HUES64 (cell line): ENCODE results near the gene VPS13C.

Experiments used
- H3K27ac ChIP-seq: 2 replicates; pipeline ENCODE4 v1.7.0; 2013; ENCODE audit warnings: low read depth, low read length, inconsistent platforms
- H3K27me3 ChIP-seq: 2 replicates; pipeline ENCODE4 v1.6.1; 2013; ENCODE audit warnings: mild to moderate bottlenecking, low read length; ENCODE audit not compliant: insufficient read depth
- H3K36me3 ChIP-seq: 2 replicates; pipeline ENCODE4 v1.6.1; 2013; ENCODE audit warnings: mild to moderate bottlenecking, low read length; ENCODE audit not compliant: insufficient read depth
- H3K4me1 ChIP-seq: 2 replicates; pipeline ENCODE4 v1.6.1; 2013; ENCODE audit warnings: mild to moderate bottlenecking, low read length, moderate library complexity; ENCODE audit not compliant: insufficient read depth
- H3K4me3 ChIP-seq: 2 replicates; pipeline ENCODE4 v1.5.1; 2013; ENCODE audit warnings: mild to moderate bottlenecking, low read length, moderate library complexity
- H3K9ac ChIP-seq: 2 replicates; pipeline ENCODE4 v1.6.1; 2013; ENCODE audit warnings: mild to moderate bottlenecking, low read depth, low read length
- H3K9me3 ChIP-seq: 2 replicates; pipeline ENCODE4 v1.6.1; 2013; ENCODE audit warnings: low read depth, low read length; ENCODE audit not compliant: insufficient read depth
- WGBS: fragments of 150-250, 120-280 bp; methylation state at CpG from one replicate; pipeline ENCODE4 v1.1.7; 2013; ENCODE audit warnings: missing lambda C conversion rate; 5-methylcytosine and 5-hydroxymethylcytosine counted together

The VPS13C gene

DNA sequence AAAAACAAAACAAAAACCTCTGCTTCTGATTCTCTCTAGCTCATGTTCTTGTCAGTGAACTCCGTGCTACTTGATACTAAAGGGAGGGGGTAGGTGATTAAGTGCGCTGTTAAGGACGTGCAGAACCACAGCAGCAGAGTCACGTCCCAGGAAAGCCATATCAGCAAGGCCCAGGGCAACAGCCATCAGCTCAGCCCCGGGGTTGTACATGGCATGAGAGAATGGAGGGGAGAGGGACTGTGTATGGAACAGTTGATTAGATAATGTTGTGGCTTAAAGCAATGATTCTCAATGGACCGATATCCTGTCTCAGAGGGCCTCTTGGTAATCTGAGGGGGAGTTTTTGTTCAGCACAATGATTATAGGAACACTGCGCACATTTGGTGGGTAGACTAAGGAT lies 34.1 kb upstream of the VPS13C start:
- Histone ChIP-seq H3K27ac (no peak overlapping the region), H3K27me3 (no peaks in the 10 kb centered on the region), H3K9ac (no peak overlapping the region), H3K4me3 (no peak overlapping the region), H3K4me1 (no peaks in the 10 kb centered on the region), H3K36me3 (no peaks in the 10 kb centered on the region), H3K9me3 (no peaks in the 10 kb centered on the region)
- 88% methylated on average over 7 of the region's 7 CpGs for WGBS

DNA sequence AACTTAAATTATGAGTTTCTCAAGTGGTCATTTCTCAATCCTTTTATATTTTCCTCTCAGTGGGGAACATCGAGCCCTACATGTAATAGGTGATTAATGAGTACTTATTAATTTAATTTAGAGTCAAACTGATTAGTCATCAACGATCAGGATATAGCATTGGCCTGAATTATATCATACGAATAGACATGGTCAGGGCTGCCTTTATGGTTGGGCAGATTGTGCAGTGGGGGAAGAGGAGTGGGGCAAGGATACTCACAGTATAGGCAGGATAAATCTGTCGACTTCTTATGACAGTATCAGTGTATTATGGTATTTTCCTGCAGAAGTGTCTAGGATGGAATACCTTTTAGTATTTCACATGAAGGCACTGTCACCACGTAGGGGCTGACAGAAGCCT lies 33.6 kb upstream of the VPS13C start:
- H3K4me1 ChIP-seq: no peaks in the 10 kb centered on the region
- H3K36me3 ChIP-seq: no peaks in the 10 kb centered on the region
- H3K27ac ChIP-seq: no peak overlapping the region
- no peak overlapping the region for H3K4me3 ChIP-seq
- H3K9me3 ChIP-seq: no peaks in the 10 kb centered on the region
- H3K9ac ChIP-seq: no peak overlapping the region
- 94% methylated on average over 4 of the region's 5 CpGs for WGBS
- H3K27me3 ChIP-seq: no peaks in the 10 kb centered on the region

DNA sequence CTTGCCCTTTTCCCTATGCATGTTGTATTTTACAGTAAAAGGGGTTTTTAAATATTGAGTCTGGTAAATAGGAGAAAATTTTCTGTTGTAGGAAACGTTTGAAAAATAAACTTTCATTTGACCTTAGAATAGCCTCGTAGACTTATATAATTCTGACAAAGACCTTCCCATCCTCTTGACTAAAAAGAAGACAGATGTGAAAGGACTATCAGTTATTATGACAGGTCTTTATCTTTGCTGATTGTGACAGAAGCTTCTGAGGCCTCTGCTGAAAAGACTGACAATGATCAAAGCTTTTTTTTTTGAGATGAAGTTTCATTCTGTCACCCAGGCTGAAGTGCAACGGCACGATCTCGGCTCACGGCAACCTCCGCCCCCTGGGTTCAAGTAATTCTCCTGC lies 30.7 kb upstream of the VPS13C start:
- H3K4me1 ChIP-seq: no peaks in the 10 kb centered on the region
- H3K36me3 ChIP-seq: no peaks in the 10 kb centered on the region
- no peak overlapping the region for H3K27ac ChIP-seq
- no peak overlapping the region for H3K9ac ChIP-seq
- no peaks in the 10 kb centered on the region for H3K27me3 ChIP-seq
- no peak overlapping the region for H3K4me3 ChIP-seq
- H3K9me3 ChIP-seq: no peaks in the 10 kb centered on the region
- 95% methylated on average over 5 of the region's 7 CpGs for WGBS

DNA sequence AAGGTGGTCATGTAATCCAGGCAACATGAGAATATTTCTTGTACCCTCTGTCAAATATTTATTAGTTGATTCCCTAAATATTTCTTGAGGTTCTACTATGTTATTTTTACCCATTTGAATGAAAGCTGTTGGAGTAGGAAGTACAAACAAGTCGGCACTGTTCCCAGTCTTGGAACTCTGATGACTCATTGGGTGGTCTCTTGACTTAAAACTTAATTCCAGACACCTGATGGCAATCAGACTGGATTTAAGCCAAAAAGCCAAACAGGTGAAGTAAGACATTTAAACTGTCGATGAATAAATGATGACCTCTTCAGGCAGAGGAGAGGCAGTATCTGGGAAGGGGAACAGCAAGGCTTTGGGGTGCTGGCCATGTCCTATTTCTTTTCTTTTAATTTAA lies 29.4 kb upstream of the VPS13C start:
- Histone ChIP-seq H3K27ac (no peak overlapping the region), H3K9me3 (no peaks in the 10 kb centered on the region), H3K9ac (no peak overlapping the region), H3K36me3 (no peaks in the 10 kb centered on the region), H3K4me3 (no peak overlapping the region), H3K4me1 (no peaks in the 10 kb centered on the region), H3K27me3 (no peaks in the 10 kb centered on the region)
- 92% methylated on average over 2 of the region's 2 CpGs for WGBS

DNA sequence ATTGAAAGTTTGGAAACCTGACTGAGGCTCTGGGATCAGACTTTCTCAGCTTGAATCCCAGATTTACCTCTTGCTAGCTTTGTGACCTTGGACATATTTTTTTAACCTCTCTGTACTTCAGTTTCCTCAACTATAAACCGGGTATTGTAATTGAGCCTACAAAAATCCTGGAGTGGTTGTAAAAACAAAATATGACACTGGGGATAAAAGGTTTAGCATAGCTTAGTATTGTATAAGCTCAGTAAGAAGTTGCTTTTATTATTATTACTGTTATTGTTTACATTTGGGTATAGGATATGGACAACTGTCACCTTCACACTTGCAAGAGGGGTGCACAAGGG lies 28.1 kb upstream of the VPS13C start:
- no peak overlapping the region for H3K27ac ChIP-seq
- H3K9me3 ChIP-seq: no peaks in the 10 kb centered on the region
- no peaks in the 10 kb centered on the region for H3K27me3 ChIP-seq
- no peaks in the 10 kb centered on the region for H3K4me1 ChIP-seq
- no peaks in the 10 kb centered on the region for H3K36me3 ChIP-seq
- WGBS: 88% methylated on average over 1 of the region's 1 CpG
- no peak overlapping the region for H3K9ac ChIP-seq
- no peak overlapping the region for H3K4me3 ChIP-seq

DNA sequence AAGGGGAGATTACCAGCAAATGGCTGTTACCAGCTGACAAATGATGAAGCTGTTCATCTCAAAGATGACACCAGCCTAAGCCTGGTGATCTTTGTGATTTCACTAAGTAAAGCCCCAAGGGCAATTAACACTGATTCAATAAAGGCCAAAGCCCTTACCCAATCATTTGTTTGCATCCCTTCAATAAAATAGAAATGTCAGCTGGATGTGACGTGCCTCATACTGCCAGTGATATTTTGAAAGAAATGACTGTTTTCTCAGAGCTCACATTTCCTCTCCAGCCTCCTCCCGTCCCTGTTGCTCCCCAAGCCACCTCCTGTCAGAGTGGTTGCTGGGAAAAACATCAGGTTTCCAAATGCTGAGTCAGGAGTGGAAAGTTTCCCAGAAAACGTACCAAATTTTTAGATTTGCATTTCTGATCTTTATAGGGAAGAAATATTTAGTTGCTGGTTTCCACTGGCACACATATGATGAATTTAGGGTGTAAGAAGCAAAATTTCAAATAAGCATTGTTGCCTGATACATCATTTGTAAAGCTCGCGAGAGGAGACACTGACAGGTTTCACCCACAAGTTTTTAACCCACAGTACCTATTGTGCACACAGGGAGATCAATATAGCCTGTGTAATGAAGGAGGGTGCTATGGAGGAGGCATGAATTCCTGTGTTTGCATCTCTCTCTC lies 27.6 kb upstream of the VPS13C start:
- H3K4me1 ChIP-seq: no peaks in the 10 kb centered on the region
- H3K9me3 ChIP-seq: no peaks in the 10 kb centered on the region
- no peak overlapping the region for H3K27ac ChIP-seq
- WGBS: 88% methylated on average over 4 of the region's 5 CpGs
- H3K9ac ChIP-seq: no peak overlapping the region
- no peak overlapping the region for H3K4me3 ChIP-seq
- no peaks in the 10 kb centered on the region for H3K36me3 ChIP-seq
- no peaks in the 10 kb centered on the region for H3K27me3 ChIP-seq

DNA sequence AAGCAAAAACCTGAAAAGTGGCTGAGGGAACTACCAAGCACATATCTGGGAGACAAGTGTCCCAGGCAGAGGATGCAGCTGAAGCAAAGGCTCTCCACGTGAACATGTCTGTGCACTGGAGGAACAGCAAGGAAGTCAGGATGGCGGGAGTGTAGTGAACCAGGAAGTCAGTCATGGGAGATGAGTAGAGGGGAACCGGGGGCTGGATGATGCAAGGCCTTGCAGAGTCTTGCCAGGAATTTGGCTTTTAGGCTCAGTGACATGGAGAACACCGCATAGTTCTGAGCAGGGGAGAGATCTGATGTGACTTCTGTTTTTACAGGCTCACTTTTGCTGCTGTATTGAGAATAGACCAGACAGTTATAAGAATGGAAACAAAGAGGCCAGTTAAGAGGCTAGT lies 25.5 kb upstream of the VPS13C start:
- Histone ChIP-seq H3K4me1 (no peaks in the 10 kb centered on the region), H3K9ac (no peak overlapping the region), H3K4me3 (no peak overlapping the region), H3K36me3 (no peaks in the 10 kb centered on the region), H3K27ac (no peak overlapping the region), H3K27me3 (no peaks in the 10 kb centered on the region), H3K9me3 (no peaks in the 10 kb centered on the region)
- WGBS: 76% methylated on average over 4 of the region's 4 CpGs

DNA sequence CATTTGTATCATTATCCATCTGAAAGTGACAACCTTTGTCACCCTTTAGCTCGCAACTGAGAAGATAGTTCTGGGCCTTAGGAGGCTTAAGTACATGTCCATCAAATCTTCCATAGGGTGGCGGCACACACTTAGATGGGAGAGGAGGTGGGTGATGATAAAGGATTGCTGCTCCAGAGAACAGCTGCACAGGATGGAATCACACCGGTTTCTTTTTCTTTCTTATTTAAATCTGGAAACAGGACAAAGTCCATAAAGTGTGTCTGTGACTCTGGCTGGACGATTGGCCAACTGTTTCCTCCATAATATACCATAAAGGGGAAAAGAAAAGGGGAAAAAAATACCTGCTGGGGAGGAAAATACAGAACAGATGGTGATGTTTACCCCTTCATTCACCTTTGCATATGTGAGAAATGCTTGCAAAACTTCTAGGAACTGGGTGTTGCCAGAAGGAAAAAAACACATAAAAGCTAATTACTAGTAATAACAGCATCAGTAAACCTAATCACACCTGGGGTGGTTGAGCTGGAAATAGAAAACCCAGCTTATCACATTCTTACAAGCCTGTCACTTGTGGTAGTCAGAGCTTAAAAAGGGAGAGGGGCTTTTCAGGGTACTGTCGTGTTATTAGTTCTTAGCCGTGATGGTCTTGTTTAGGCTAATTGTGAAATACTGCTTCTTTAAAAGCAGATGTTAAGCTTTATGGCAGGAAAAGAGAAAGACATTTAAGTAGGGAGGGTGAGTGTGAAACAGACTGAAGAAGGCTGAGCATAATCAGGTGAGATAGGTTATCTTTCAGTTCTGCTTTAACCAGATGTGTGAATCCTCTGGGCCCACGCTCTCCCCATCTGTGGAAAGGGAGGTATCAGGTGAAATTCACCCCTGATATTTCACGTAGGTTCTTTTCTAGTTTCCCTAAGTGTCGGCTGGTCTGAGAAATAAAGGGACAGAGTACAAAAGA lies 23.2 kb upstream of the VPS13C start:
- Histone ChIP-seq H3K9ac (no peak overlapping the region), H3K27me3 (no peaks in the 10 kb centered on the region), H3K27ac (no peak overlapping the region), H3K4me3 (no peak overlapping the region), H3K4me1 (no peaks in the 10 kb centered on the region), H3K36me3 (no peaks in the 10 kb centered on the region), H3K9me3 (no peaks in the 10 kb centered on the region)
- 92% methylated on average over 8 of the region's 9 CpGs for WGBS

DNA sequence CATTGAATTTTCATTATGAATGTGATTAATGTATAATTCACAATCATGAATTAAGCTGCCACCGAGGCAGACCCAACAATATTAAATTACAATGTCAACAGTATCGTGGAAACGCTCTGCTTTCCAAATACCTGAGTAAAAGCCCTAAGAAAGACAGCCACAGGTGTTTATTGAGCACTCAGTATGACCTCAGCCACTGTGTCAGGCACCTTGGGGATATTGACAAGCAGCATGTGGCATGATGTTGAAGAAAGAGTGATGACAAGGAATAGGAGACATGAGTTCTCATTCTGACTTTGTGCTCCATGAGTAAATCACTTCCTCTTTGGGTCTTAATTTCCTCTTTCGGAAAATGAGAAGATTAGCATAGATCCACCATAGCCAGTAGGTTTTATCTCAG lies 19.3 kb upstream of the VPS13C start:
- H3K27me3 ChIP-seq: no peaks in the 10 kb centered on the region
- H3K36me3 ChIP-seq: no peaks in the 10 kb centered on the region
- H3K4me3 ChIP-seq: no peak overlapping the region
- H3K9ac ChIP-seq: no peak overlapping the region
- no peak overlapping the region for H3K27ac ChIP-seq
- no peaks in the 10 kb centered on the region for H3K9me3 ChIP-seq
- WGBS: 98% methylated on average over 4 of the region's 4 CpGs
- no peaks in the 10 kb centered on the region for H3K4me1 ChIP-seq

DNA sequence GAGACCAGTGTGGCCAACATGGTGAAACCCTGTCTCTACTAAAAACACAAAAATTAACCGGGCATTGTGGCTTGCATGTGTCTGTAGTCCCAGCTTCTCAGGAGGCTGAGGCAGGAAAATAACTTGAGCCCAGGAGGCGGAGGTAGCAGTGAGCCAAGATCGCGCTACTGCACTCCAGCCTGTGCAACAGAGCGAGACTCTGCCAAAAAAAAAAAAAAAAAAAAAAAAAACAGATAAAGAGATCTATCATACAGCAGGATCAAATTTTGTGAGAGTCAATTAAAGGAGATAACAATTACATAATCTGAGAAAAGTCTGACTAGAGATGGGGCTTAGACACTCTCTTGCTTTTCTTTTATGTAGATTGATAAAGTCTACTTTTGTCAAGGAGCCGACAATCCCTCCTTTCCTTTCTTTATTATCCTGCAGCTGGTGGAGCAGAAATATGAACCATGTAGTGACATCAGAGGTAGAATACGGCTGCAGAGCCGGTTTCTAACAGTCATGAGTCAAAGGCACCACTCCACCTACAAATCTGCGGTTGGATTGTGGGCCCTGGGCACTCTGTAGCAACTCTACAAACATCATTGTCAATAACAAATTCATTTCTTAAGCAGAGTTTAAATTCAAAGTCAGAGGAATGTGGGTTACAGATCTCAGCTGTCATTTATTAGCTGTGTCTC lies 15.5 kb upstream of the VPS13C start:
- H3K4me1 ChIP-seq: no peaks in the 10 kb centered on the region
- H3K9me3 ChIP-seq: no peaks in the 10 kb centered on the region
- H3K27ac ChIP-seq: no peak overlapping the region
- no peaks in the 10 kb centered on the region for H3K27me3 ChIP-seq
- H3K4me3 ChIP-seq: no peak overlapping the region
- H3K9ac ChIP-seq: no peak overlapping the region
- WGBS: 93% methylated on average over 8 of the region's 9 CpGs
- no peaks in the 10 kb centered on the region for H3K36me3 ChIP-seq

DNA sequence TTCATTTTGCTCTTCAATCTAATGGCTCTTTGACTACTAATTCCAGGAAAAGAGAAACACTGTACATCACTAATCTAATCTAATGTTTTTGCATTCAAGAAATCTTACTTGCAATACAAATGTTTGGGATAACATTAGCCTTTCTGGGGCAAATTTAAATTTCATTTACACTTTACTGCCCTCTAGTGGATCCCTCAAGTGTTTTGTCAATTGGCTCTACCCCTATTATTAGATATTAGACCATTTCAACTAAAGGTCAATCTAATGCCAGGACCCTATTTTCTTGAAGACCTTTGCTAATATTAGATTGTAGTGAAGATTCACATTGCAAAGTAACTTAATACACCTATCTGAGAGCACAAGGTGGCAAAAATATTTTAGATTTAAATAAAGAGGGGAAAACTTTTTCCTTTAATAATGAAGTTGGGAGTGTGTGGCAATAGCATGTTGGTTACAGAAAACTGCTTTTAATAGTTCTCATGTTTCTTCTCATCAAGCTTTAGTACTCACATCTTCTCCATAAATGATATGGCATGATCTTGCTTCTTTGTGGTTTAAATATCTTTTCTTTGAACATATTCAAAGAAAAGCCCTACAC lies 11.6 kb upstream of the VPS13C start:
- no peaks in the 10 kb centered on the region for H3K9me3 ChIP-seq
- no peaks in the 10 kb centered on the region for H3K36me3 ChIP-seq
- peaks cover 36% of the 10 kb centered on the region for H3K27me3 ChIP-seq
- H3K9ac ChIP-seq: no peak overlapping the region
- H3K27ac ChIP-seq: no peak overlapping the region
- no peak overlapping the region for H3K4me3 ChIP-seq
- H3K4me1 ChIP-seq: 0 out of 2 replicates have a peak, but pooled peaks cover 5% of the 10 kb centered on the region
